Small intestine (tissue), 7 donors: ENCODE data around the gene DPP7. TPM values are rescaled to one million over a fixed set of nuclear protein-coding genes. Genes with fewer than 3 reads are reported as not detected.
"Not testable (repeated sequence)": the region's sequence is repeated elsewhere in the genome, so short reads cannot be mapped to it uniquely, and the experiment has no call there.

ENCODE experiments used
- DNase-seq, 2 donors: peaks; one replicate each; pipeline versions ENCODE4 v3.0.0 to v3.0.0-alpha.2; 2013
- FAIRE-seq: peaks from 2 replicates; lab custom pipeline; 2012; peaks lifted over from hg19 to GRCh38; lab: Jason Lieb, UNC
- H3K27ac ChIP-seq, 3 donors: one replicate each; pipeline ENCODE4 v1.5.1; 2013; ENCODE audit warnings: low read length in 2 of 3, mild to moderate bottlenecking in 2 of 3, control low read depth in 1 of 3, inconsistent platforms in 1 of 3, low read depth in 1 of 3, moderate library complexity in 1 of 3
- H3K27me3 ChIP-seq, 3 donors: one replicate each; pipeline ENCODE4 v1.6.1; 2013; ENCODE audit warnings: low read length in 3 of 3, inconsistent platforms in 1 of 3; ENCODE audit not compliant: control insufficient read depth in 3 of 3, insufficient read depth in 3 of 3
- H3K36me3 ChIP-seq, 3 donors: one replicate each; pipeline ENCODE4 v1.6.1; 2013; ENCODE audit warnings: low read length in 3 of 3, inconsistent platforms in 1 of 3, low read depth in 1 of 3, mild to moderate bottlenecking in 1 of 3, moderate library complexity in 1 of 3; ENCODE audit not compliant: control insufficient read depth in 3 of 3, insufficient read depth in 2 of 3
- H3K4me1 ChIP-seq, 3 donors: one replicate each; pipeline ENCODE4 v1.6.1; 2013; ENCODE audit warnings: low read length in 2 of 3, inconsistent platforms in 1 of 3, low read depth in 1 of 3, mild to moderate bottlenecking in 1 of 3, moderate library complexity in 1 of 3; ENCODE audit not compliant: control insufficient read depth in 3 of 3, insufficient read depth in 2 of 3
- H3K4me3 ChIP-seq, 3 donors: one replicate each; pipeline ENCODE4 v1.5.1; 2013; ENCODE audit warnings: low read length in 3 of 3, control low read depth in 1 of 3, inconsistent platforms in 1 of 3, low read depth in 1 of 3, mild to moderate bottlenecking in 1 of 3, moderate library complexity in 1 of 3
- H3K9me3 ChIP-seq, 2 donors: one replicate each; pipeline ENCODE4 v1.6.1; 2013; ENCODE audit warnings: low read depth in 1 of 2, low read length in 1 of 2; ENCODE audit not compliant: control insufficient read depth in 2 of 2, insufficient read depth in 1 of 2
- WGBS, 3 donors: extraction: QIAGEN DNeasy Blood & Tissue Kit; methylation state at CpG; one replicate each; pipeline ENCODE4 v1.1.7; 2013; 5-methylcytosine and 5-hydroxymethylcytosine counted together
- polyA plus RNA-seq, 4 donors: library from polyadenylated mRNA; stranded (reverse) in 3 of 4; unstranded in 1 of 4; fragments of 200-250 nt in 3 of 4; fragments of 120-200 nt in 1 of 4; gene quantifications; one replicate each; pipeline versions ENCODE4 v1.2.1 to v1.2.3, GENCODE V29; 2013
- donor health status: healthy with polysubstance abuse.
- donor health status: control.
- donor health status: control.
- donor health status: Bipolar disorder and iron deficiency.
- donor health status: healthy.

Gene DPP7
- polyA plus RNA-seq, 4 donors: 66.2 to 179 (median 121) TPM

DNA sequence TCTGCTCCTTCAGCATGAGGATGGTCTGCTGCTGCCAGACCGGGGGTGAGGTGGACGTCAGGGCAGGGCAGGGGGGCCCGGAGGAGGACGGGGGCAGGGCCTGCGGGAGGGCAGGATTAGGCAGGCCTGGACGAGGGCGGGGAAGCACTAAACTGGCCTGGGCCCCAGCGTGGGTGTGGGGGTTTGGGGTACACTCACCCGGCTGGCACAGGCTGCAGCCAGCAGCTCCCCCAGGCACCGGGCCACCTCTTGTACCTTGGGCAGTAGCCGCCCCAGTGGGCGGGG, 49.7 kb downstream of the DPP7 start:
- Histone ChIP-seq H3K4me3 (no peak overlapping the region), H3K9me3 (no peaks in the 10 kb centered on the region), H3K36me3 (peaks cover 0 to 32% (median 0%) of the 10 kb centered on the region in 3 donors), H3K27me3 (peaks cover 0 to 6% (median 0%) of the 10 kb centered on the region in 3 donors), H3K27ac (no peak overlapping the region), H3K4me1 (peaks cover 0 to 20% (median 0%) of the 10 kb centered on the region in 3 donors)
- 85 to 92% (median 89%) methylated on average over 9 to 12 of the region's 12 CpGs for WGBS, 3 donors
- no peak for FAIRE-seq
- no peak for DNase-seq

DNA sequence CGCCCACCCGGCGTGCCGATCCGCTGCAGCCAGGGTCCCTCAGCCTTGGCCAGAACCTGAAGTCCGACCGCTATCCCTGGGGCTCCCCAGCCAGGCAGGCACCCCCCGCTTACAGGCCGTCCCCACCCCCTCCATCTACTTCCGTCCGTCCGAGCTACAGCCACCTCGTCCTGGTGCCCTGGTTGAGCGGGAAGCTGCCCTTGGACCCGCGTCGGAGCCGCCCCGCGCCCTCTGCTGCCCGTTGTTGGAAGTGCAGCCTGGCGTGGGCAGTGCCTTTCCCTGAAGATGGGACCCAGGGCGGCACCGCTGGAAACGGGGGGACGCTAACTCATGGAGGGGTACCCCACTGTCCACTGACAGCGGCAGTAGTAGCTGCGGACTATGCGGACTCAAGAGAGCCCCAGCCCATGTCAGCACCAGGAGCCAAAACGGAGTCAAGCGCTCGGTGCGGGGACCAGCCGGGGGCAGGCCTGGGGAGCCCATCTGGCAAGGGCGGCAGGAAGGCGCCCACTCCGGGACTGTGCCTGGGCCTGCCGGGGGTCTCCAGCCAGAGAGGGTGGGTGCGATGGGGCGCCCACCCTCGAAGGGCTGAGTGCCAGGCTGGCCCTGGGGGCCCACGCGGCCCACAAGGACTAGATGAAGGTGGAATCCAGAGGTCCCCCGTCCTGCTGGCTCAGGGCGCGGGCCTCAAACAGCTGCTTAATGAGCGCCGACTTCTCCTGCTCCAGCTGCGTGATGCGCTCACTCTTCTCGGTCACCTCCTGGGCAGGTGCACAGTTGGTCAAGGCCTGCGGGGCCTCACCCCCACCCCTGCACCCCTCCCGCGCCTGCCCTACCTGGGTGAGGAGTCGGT, 50.3 kb downstream of the DPP7 start:
- no peaks in the 10 kb centered on the region for H3K9me3 ChIP-seq
- WGBS, 3 donors: 43 to 53% (median 51%) methylated on average over 49 to 55 of the region's 55 CpGs
- H3K27me3 ChIP-seq: peaks cover 0 to 2% (median 0%) of the 10 kb centered on the region in 3 donors
- H3K4me1 ChIP-seq: peaks cover 0 to 15% (median 0%) of the 10 kb centered on the region in 3 donors
- DNase-seq: peak; percentile 55 to 70
- no peak overlapping the region for H3K4me3 ChIP-seq
- H3K27ac ChIP-seq: no peak overlapping the region
- FAIRE-seq: no peak
- peaks cover 0 to 32% (median 0%) of the 10 kb centered on the region in 3 donors for H3K36me3 ChIP-seq

GRCh38 chr9:137063311-137064026, 51.1 kb downstream of the DPP7 start:
- Histone ChIP-seq H3K4me1 (peaks cover 0 to 7% (median 0%) of the 10 kb centered on the region in 3 donors), H3K4me3 (no peak overlapping the region), H3K27me3 (no peaks in the 10 kb centered on the region), H3K9me3 (no peaks in the 10 kb centered on the region), H3K27ac (no peak overlapping the region), H3K36me3 (peaks cover 0 to 32% (median 0%) of the 10 kb centered on the region in 3 donors)
- no peak for FAIRE-seq
- 81 to 92% (median 85%) methylated on average over 17 to 26 of the region's 26 CpGs for WGBS, 3 donors
- DNase-seq: no peak

DNA sequence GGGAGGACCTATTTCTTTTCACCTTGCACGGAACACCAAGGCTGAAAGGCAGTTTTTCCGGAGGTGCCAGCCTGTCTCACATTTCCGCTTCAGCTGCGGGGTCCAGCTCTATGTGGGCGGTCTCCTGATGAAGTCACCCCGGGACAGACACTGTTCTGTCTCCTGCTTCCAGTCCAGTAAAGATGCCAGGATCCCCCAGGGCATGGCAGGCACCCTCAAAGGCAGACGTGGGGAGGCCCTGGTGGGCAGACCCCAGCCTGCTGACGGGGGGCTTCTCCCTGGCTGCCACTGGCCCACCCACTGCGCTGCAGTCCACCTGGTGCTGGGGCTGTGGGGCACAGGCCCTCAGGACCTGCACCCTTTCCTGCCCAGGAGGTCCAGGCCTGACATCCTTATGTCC, 51.7 kb downstream of the DPP7 start:
- not testable (repeated sequence) for H3K4me1 ChIP-seq, DNase-seq, H3K27me3 ChIP-seq, H3K9me3 ChIP-seq, FAIRE-seq, H3K4me3 ChIP-seq, H3K27ac ChIP-seq
- WGBS, 3 donors: 83 to 91% (median 85%) methylated on average over 4 to 9 of the region's 9 CpGs
- H3K36me3 ChIP-seq: peaks cover 0 to 32% (median 0%) of the 10 kb centered on the region in 3 donors

- no peaks in the 10 kb centered on the region for H3K27me3 ChIP-seq
- H3K36me3 ChIP-seq: peaks cover 0 to 32% (median 0%) of the 10 kb centered on the region in 3 donors
- DNase-seq: no peak
- WGBS, 3 donors: 72 to 86% (median 73%) methylated on average over 15 of the region's 15 CpGs
- H3K9me3 ChIP-seq: no peaks in the 10 kb centered on the region
- no peak overlapping the region for H3K27ac ChIP-seq
- FAIRE-seq: no peak
- H3K4me3 ChIP-seq: no peak overlapping the region
- no peaks in the 10 kb centered on the region for H3K4me1 ChIP-seq
Measured at GRCh38 chr9:137062384-137062783, 52.1 kb downstream of the DPP7 start.

Other genes starting within 250 kb of the DPP7 start
- gene EDF1, start 248.4 kb downstream of the DPP7 start, polyA plus RNA-seq: 1,000 to 10,000 TPM in 2 of 4 donors, 100 to 1,000 TPM in 2; 556 to 1,582 (median 1,008) TPM
- gene TRAF2, start 228.2 kb downstream of the DPP7 start, polyA plus RNA-seq: 10 to 100 TPM; 11.2 to 20.9 (median 13.8) TPM
- gene FBXW5, start 170.0 kb downstream of the DPP7 start, polyA plus RNA-seq: 100 to 1,000 TPM in 3 of 4 donors, 10 to 100 TPM in 1; 96.1 to 262 (median 181) TPM
- 100 to 1,000 TPM in 1 of 4 donors, 10 to 100 TPM in 3; 13.6 to 106 (median 61.3) TPM for gene C8G, start 169.5 kb downstream of the DPP7 start, polyA plus RNA-seq
- 10 to 100 TPM in 1 of 4 donors, 1 to 10 TPM in 2, not detected in 1; 2.2 to 88.7 (median 3.4) TPM for gene LCN12, start 162.5 kb downstream of the DPP7 start, polyA plus RNA-seq
- 10 to 100 TPM in 2 of 4 donors, 1 to 10 TPM in 1, under 1 TPM in 1; 0.86 to 38.0 (median 19.4) TPM for gene PTGDS, start 137.2 kb downstream of the DPP7 start, polyA plus RNA-seq
- gene LCNL1, start 131.7 kb downstream of the DPP7 start, polyA plus RNA-seq: under 1 TPM in 2 of 4 donors, not detected in 2; 0.07 to 0.16 TPM
- 10 to 100 TPM; 33.7 to 85.9 (median 75.5) TPM for gene PAXX, start 122.3 kb downstream of the DPP7 start, polyA plus RNA-seq
- 1 to 10 TPM in 2 of 4 donors, under 1 TPM in 1, not detected in 1; 0.81 to 6.2 (median 1.4) TPM for gene CLIC3, start 118.2 kb downstream of the DPP7 start, polyA plus RNA-seq
- gene ABCA2, start 86.5 kb downstream of the DPP7 start, polyA plus RNA-seq: 10 to 100 TPM in 2 of 4 donors, 1 to 10 TPM in 2; 3.4 to 29.0 (median 8.8) TPM
- under 1 TPM in 2 of 4 donors, not detected in 2; 0.09 to 0.90 TPM for gene FUT7, start 82.6 kb downstream of the DPP7 start, polyA plus RNA-seq
- 10 to 100 TPM; 18.3 to 84.6 (median 33.7) TPM for gene NPDC1, start 68.6 kb downstream of the DPP7 start, polyA plus RNA-seq
- gene ENTPD2, start 60.7 kb downstream of the DPP7 start, polyA plus RNA-seq: 10 to 100 TPM in 2 of 4 donors, 1 to 10 TPM in 2; 5.5 to 16.5 (median 8.3) TPM
- gene SAPCD2, start 44.2 kb downstream of the DPP7 start, polyA plus RNA-seq: 10 to 100 TPM in 2 of 4 donors, 1 to 10 TPM in 1, under 1 TPM in 1; 0.81 to 22.2 (median 7.0) TPM
- gene UAP1L1, start 37.2 kb downstream of the DPP7 start, polyA plus RNA-seq: 10 to 100 TPM in 1 of 4 donors, 1 to 10 TPM in 2, under 1 TPM in 1; 0.89 to 25.8 (median 5.3) TPM
- 10 to 100 TPM; 40.3 to 69.4 (median 42.5) TPM for gene MAN1B1, start 27.7 kb downstream of the DPP7 start, polyA plus RNA-seq
- under 1 TPM in 2 of 4 donors, not detected in 2; 0.79 to 0.92 TPM for gene GRIN1, start 24.4 kb upstream of the DPP7 start, polyA plus RNA-seq
- gene LRRC26, start 55.3 kb upstream of the DPP7 start, polyA plus RNA-seq: 10 to 100 TPM in 1 of 4 donors, 1 to 10 TPM in 2, under 1 TPM in 1; 0.67 to 13.0 (median 1.4) TPM
- gene TMEM210, start 57.3 kb upstream of the DPP7 start, polyA plus RNA-seq: not detected
- gene ANAPC2, start 73.8 kb upstream of the DPP7 start, polyA plus RNA-seq: 10 to 100 TPM; 20.0 to 44.2 (median 37.0) TPM
- 100 to 1,000 TPM in 2 of 4 donors, 10 to 100 TPM in 2; 68.9 to 146 (median 103) TPM for gene SSNA1, start 73.9 kb upstream of the DPP7 start, polyA plus RNA-seq
- gene TPRN, start 86.0 kb upstream of the DPP7 start, polyA plus RNA-seq: 10 to 100 TPM; 34.1 to 98.4 (median 65.9) TPM
- gene TMEM203, start 90.9 kb upstream of the DPP7 start, polyA plus RNA-seq: 10 to 100 TPM; 33.0 to 38.2 (median 35.0) TPM
- gene NDOR1, start 91.0 kb upstream of the DPP7 start, polyA plus RNA-seq: 10 to 100 TPM in 2 of 4 donors, 1 to 10 TPM in 2; 9.2 to 15.3 (median 12.1) TPM
- 10 to 100 TPM in 1 of 4 donors, 1 to 10 TPM in 3; 2.7 to 10.8 (median 8.3) TPM for gene RNF208, start 107.5 kb upstream of the DPP7 start, polyA plus RNA-seq
- 10 to 100 TPM in 1 of 4 donors, 1 to 10 TPM in 1, under 1 TPM in 2; 0.57 to 70.0 (median 1.5) TPM for gene CYSRT1, start 110.4 kb upstream of the DPP7 start, polyA plus RNA-seq
- 10 to 100 TPM in 1 of 4 donors, under 1 TPM in 1, not detected in 2; 0.03 to 83.7 TPM for gene RNF224, start 112.8 kb upstream of the DPP7 start, polyA plus RNA-seq
- 10 to 100 TPM in 1 of 4 donors, under 1 TPM in 3; 0.21 to 30.3 (median 0.85) TPM for gene SLC34A3, start 116.2 kb upstream of the DPP7 start, polyA plus RNA-seq
- 100 to 1,000 TPM; 365 to 445 (median 372) TPM for gene TUBB4B, start 126.6 kb upstream of the DPP7 start, polyA plus RNA-seq
- 1 to 10 TPM in 1 of 4 donors, not detected in 3; 3.9 TPM for gene STPG3, start 136.6 kb upstream of the DPP7 start, polyA plus RNA-seq
- 10 to 100 TPM; 34.7 to 62.5 (median 40.1) TPM for gene NELFB, start 140.6 kb upstream of the DPP7 start, polyA plus RNA-seq
- gene TOR4A, start 163.0 kb upstream of the DPP7 start, polyA plus RNA-seq: 10 to 100 TPM in 2 of 4 donors, 1 to 10 TPM in 2; 3.4 to 21.5 (median 15.4) TPM
- gene NRARP, start 187.5 kb upstream of the DPP7 start, polyA plus RNA-seq: 10 to 100 TPM in 2 of 4 donors, 1 to 10 TPM in 2; 3.2 to 39.9 (median 8.9) TPM